Femur (tissue), 1 donor: ENCODE data around the gene KCNQ1.
A peak's percentile ranks its signal among the peaks of the same experiment; 100 is the strongest.

Experiments used
- DNase-seq: peaks from one replicate; pipeline ENCODE4 v3.0.0-alpha.2; 2017

The KCNQ1 gene

GRCh38 chr11:2527621-2528291 is 82.9 kb downstream of the KCNQ1 start:
- DNase-seq = peak; percentile 17

GRCh38 chr11:2528301-2529050 is 83.7 kb downstream of the KCNQ1 start:
- DNase-seq = peak; percentile 17

- DNase-seq = no peak
These were observed 84.4 kb downstream of the KCNQ1 start for GRCh38 chr11:2529173-2529572.

GRCh38 chr11:2529636-2530035 is 84.8 kb downstream of the KCNQ1 start:
- peak; percentile 13 for DNase-seq

GRCh38 chr11:2530131-2530854 is 85.5 kb downstream of the KCNQ1 start:
- DNase-seq = peak; percentile 24

- DNase-seq = peak; percentile 7
These were observed 86.0 kb downstream of the KCNQ1 start for GRCh38 chr11:2530855-2531200.

GRCh38 chr11:2531277-2531986 is 86.6 kb downstream of the KCNQ1 start:
- peak; percentile 88 for DNase-seq

- no peak for DNase-seq
These were observed 87.3 kb downstream of the KCNQ1 start for GRCh38 chr11:2531987-2532703.

- DNase-seq = peak; percentile 93
These were observed 88.1 kb downstream of the KCNQ1 start for GRCh38 chr11:2532704-2533586.

- peak; percentile 91 for DNase-seq
These were observed 88.9 kb downstream of the KCNQ1 start for GRCh38 chr11:2533587-2534133.

- DNase-seq = peak; percentile 25
These were observed 89.5 kb downstream of the KCNQ1 start for GRCh38 chr11:2534134-2534956.

- DNase-seq = peak; percentile 21
These were observed 90.3 kb downstream of the KCNQ1 start for GRCh38 chr11:2534957-2535672.

GRCh38 chr11:2535673-2536439 is 91.0 kb downstream of the KCNQ1 start:
- peak; percentile 20 for DNase-seq

GRCh38 chr11:2536440-2536989 is 91.7 kb downstream of the KCNQ1 start:
- peak; percentile 18 for DNase-seq

GRCh38 chr11:2537010-2537705 is 92.3 kb downstream of the KCNQ1 start:
- peak; percentile 5 for DNase-seq

- peak; percentile 68 for DNase-seq
These were observed 93.3 kb downstream of the KCNQ1 start for GRCh38 chr11:2537896-2538724.

- DNase-seq = no peak
These were observed 94.1 kb downstream of the KCNQ1 start for GRCh38 chr11:2538951-2539350.
